GM12878 (cell line): ENCODE results near the gene LEPR. TPM values are rescaled to one million over a fixed set of nuclear protein-coding genes. Genes with fewer than 3 reads are reported as not detected.

Experiments used
- ATAC-seq: fragments of 200-7000 bp; cut with Tn5 transposase; 3 replicates; pipeline ENCODE4 v1.9.1; 2020; ENCODE audit warnings: mild to moderate bottlenecking, moderate library complexity
- BruUV-seq: library from RNA; stranded (reverse); fragments of 400-500 nt; replicated peaks from 2 replicates; lab custom pipeline; 2021; lab: Mats Ljungman, UMichigan
- CTCF ChIA-PET: fragments of 300-600 bp; sonication (Branson Sonifier 250); formaldehyde crosslinking; extraction: SDS; loops from one replicate; lab custom pipeline; 2021; ENCODE audit warnings: inconsistent platforms; lab: Yijun Ruan, JAX
- POLR2A ChIA-PET: fragments of 350-600 bp; formaldehyde crosslinking; extraction: SDS; loops from one replicate; lab custom pipeline; 2021; ENCODE audit warnings: inconsistent platforms; lab: Charles Lee
- RAD21 ChIA-PET: fragments of 300-600 bp; sonication (Branson Sonifier 250); formaldehyde crosslinking; loops from one replicate; lab custom pipeline; 2023; ENCODE audit warnings: antibody characterized with exemption; ENCODE audit not compliant: unreplicated experiment; lab: Charles Lee
- SMC1A ChIA-PET: fragments of 300-600 bp; sonication (Branson Sonifier 250); formaldehyde crosslinking; loops from one replicate; lab custom pipeline; 2023; ENCODE audit not compliant: unreplicated experiment, uncharacterized antibody; lab: Charles Lee
- DNase-seq: peaks from one replicate; pipeline ENCODE4 v3.0.0-alpha.2; 2011; ENCODE audit warnings: low read depth, low spot score
- FAIRE-seq: peaks from 3 replicates; lab custom pipeline; 2011; peaks lifted over from hg19 to GRCh38; lab: Jason Lieb, UNC
- H2AFZ ChIP-seq: 2 replicates; pipeline ENCODE4 v1.6.0; 2011; ENCODE audit warnings: low read depth, low read length, control low read depth; ENCODE audit not compliant: control insufficient read depth
- H3K27ac ChIP-seq: 2 replicates; pipeline ENCODE4 v1.5.1; 2011; ENCODE audit warnings: control low read depth; ENCODE audit not compliant: control insufficient read depth, insufficient read depth
- H3K27me3 ChIP-seq, 2 experiments: replicated peaks in 1 of 2; 2 replicates each; pipeline versions ENCODE4 v1.6.0 to v1.6.1; 2011; ENCODE audit warnings: low read length in 1 of 2; ENCODE audit not compliant: control insufficient read depth in 2 of 2, insufficient read depth in 2 of 2
- H3K36me3 ChIP-seq, 2 experiments: 2 replicates each; pipeline ENCODE4 v1.5.1; 2011; ENCODE audit warnings: low read length in 1 of 2; ENCODE audit not compliant: control insufficient read depth in 2 of 2, insufficient read depth in 2 of 2
- H3K4me1 ChIP-seq: 2 replicates; pipeline ENCODE4 v1.6.1; 2011; ENCODE audit warnings: mild to moderate bottlenecking, low read length, moderate library complexity, mixed read lengths; ENCODE audit not compliant: control insufficient read depth, insufficient read depth
- H3K4me2 ChIP-seq: 2 replicates; pipeline ENCODE4 v1.6.0; 2011; ENCODE audit warnings: control low read depth; ENCODE audit not compliant: control insufficient read depth, insufficient read depth
- H3K4me3 ChIP-seq: fragments of 200-600 bp; sonication (generic); 2 replicates; pipeline ENCODE4 v1.5.1; 2016
- H3K79me2 ChIP-seq: 2 replicates; pipeline ENCODE4 v1.6.0; 2011; ENCODE audit warnings: low read length; ENCODE audit not compliant: control insufficient read depth, insufficient read depth
- H3K9ac ChIP-seq: 2 replicates; pipeline ENCODE4 v1.8.0; 2011; ENCODE audit warnings: low read length, control low read depth, mixed read lengths; ENCODE audit not compliant: control insufficient read depth, insufficient read depth
- H3K9me3 ChIP-seq: replicated peaks from 3 replicates; pipeline ENCODE4 v1.5.1; 2011; ENCODE audit warnings: mild to moderate bottlenecking, low read length; ENCODE audit not compliant: control insufficient read depth, insufficient read depth
- H4K20me1 ChIP-seq: 2 replicates; pipeline ENCODE4 v1.6.0; 2011; ENCODE audit not compliant: control insufficient read depth, insufficient read depth
- DPF2 ChIP-seq: fragments of 450-650 bp; IDR thresholded peaks from 2 replicates; pipeline ENCODE4 v1.6.1; 2017; ENCODE audit warnings: mild to moderate bottlenecking
- EP300 ChIP-seq, 2 experiments: fragments of 150-350 bp in 1 of 2; IDR thresholded peaks; 2 replicates each; pipeline ENCODE4 v1.6.1; 2011 to 2012; ENCODE audit warnings: low read depth in 2 of 2, low read length in 2 of 2, borderline replicate concordance in 1 of 2, improper control_type of control experiment in 1 of 2, inconsistent platforms in 1 of 2; ENCODE audit not compliant: control insufficient read depth in 1 of 2
- HDGF ChIP-seq: fragments of 450-650 bp; IDR thresholded peaks from 2 replicates; pipeline ENCODE4 v1.6.1; 2016; ENCODE audit warnings: antibody characterized with exemption
- MYB ChIP-seq: fragments of 150-350 bp; IDR thresholded peaks from 2 replicates; pipeline ENCODE4 v1.6.1; 2014; ENCODE audit warnings: mild to moderate bottlenecking, low read depth, low read length, borderline replicate concordance
- NFYB ChIP-seq: IDR thresholded peaks from 2 replicates; pipeline ENCODE4 v1.6.1; 2011; ENCODE audit warnings: low read depth, mild to moderate bottlenecking, low read length, improper control_type of control experiment, moderate library complexity; ENCODE audit not compliant: insufficient read depth
- PAX5 ChIP-seq: IDR thresholded peaks from 2 replicates; pipeline ENCODE4 v1.6.1; 2011; ENCODE audit warnings: low read depth, low read length, borderline replicate concordance
- RCOR1 ChIP-seq: conservative IDR thresholded peaks from 2 replicates; pipeline ENCODE4 v1.6.1; 2012; ENCODE audit warnings: low read depth, low read length, improper control_type of control experiment
- SPI1 ChIP-seq: IDR thresholded peaks from 2 replicates; pipeline ENCODE4 v1.6.1; 2011; ENCODE audit warnings: low read depth, mild to moderate bottlenecking, low read length, moderate library complexity, borderline replicate concordance; ENCODE audit not compliant: insufficient read depth
- SREBF1 ChIP-seq: IDR thresholded peaks from 2 replicates; pipeline ENCODE4 v1.6.1; 2012; ENCODE audit warnings: mild to moderate bottlenecking, low read length
- SREBF2 ChIP-seq: IDR thresholded peaks from 2 replicates; pipeline ENCODE4 v1.6.1; 2012; ENCODE audit warnings: mild to moderate bottlenecking, low read length
- YBX1 ChIP-seq: fragments of 450-650 bp; IDR thresholded peaks from 2 replicates; pipeline ENCODE4 v1.6.1; 2016; ENCODE audit warnings: antibody characterized with exemption
- WGBS: methylation state at CpG from one replicate; pipeline ENCODE4 v1.1.6; 2016; ENCODE audit warnings: low lambda C conversion rate; ENCODE audit not compliant: insufficient replicate concordance, insufficient coverage; ENCODE audit errors: missing lambda C conversion rate; 5-methylcytosine and 5-hydroxymethylcytosine counted together
- in situ Hi-C: fragments of 300-500 bp; cut with MboI; formaldehyde crosslinking; loops from 9 replicates; pipeline ENCODE4 v1.14.3; 2018; ENCODE audit warnings: mixed read lengths
- intact Hi-C: fragments of 100-400 bp; cut with micrococcal nuclease; formaldehyde crosslinking; loops from one replicate; pipeline ENCODE4 v1.14.2; 2022; ENCODE audit not compliant: unreplicated experiment
- polyA plus RNA-seq, 11 experiments: library from polyadenylated mRNA; depleted of rRNA in 4 of 11; unstranded in 6 of 11; stranded (reverse) in 5 of 11; fragments of >200 nt; fragmentation: Nextera tagmentation in 4 of 11; fragmentation: Illumina TruSeq in 1 of 11; extraction: Ambion mirVana in 4 of 11; extraction: Trizol in 1 of 11; gene quantifications; 1 replicate in 1 of 11; 2 replicates in 10 of 11; pipeline versions ENCODE4 v1.2.1 to v1.2.3, GENCODE V29; 2011 to 2016; ENCODE audit warnings: inconsistent platforms in 2 of 11, missing spikeins in 2 of 11, low read depth in 1 of 11
- total RNA-seq, 4 experiments: library from RNA; depleted of rRNA in 3 of 4; stranded (reverse); fragments of >200 nt in 3 of 4; fragmentation: Illumina TruSeq in 1 of 4; extraction: Trizol in 1 of 4; gene quantifications; 2 replicates each; pipeline versions ENCODE4 v1.2.1 to v1.2.3, GENCODE V29; 2013 to 2021
- TF ChIP-seq, protein P1 (sequence below): fragments of 450-650 bp; IDR thresholded peaks from 2 replicates; pipeline ENCODE4 v1.6.1; 2017; ENCODE audit warnings: mild to moderate bottlenecking, moderate library complexity
- TF ChIP-seq, protein P2 (sequence below): IDR thresholded peaks from 2 replicates; pipeline ENCODE4 v1.6.1; 2011; ENCODE audit warnings: low read depth, mild to moderate bottlenecking, low read length, moderate library complexity, borderline replicate concordance; ENCODE audit errors: extremely low read depth
- TF ChIP-seq, protein P3 (sequence below): IDR thresholded peaks from 2 replicates; pipeline ENCODE4 v1.6.1; 2012; ENCODE audit warnings: low read length, inconsistent platforms

The LEPR gene
- total and polyA plus RNA-seq, 10 of the 15 experiments (the other 5 are each of a cell fraction or from before 2014, with no cell fraction given), result 0.49 to 3.7 (median 1.2) TPM

DNA sequence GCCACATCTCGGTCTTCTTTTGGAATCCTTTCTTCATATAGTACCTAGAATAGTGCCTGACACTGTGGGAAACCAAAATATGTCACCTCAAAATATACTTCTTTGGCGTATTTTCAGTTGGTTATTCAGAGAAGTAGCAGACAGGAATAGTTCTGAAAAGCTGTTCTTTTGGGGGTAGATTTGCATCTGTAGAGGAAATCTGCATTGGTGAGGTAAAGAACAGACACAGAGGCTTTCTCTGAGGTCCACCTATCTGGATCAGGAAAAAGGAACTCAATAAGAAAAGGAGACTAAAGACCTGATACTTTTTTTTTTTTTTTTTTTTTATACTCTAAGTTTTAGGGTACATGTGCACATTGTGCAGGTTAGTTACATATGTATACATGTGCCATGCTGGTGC, 23.2 kb downstream of the LEPR start:
- no peak overlapping the region for H3K9ac ChIP-seq
- no peaks in the 10 kb centered on the region for H3K9me3 ChIP-seq
- ATAC-seq (no peak), FAIRE-seq (no peak), DNase-seq (no peak)
- ChIA-PET POLR2A (no interaction called here), CTCF (interaction anchor here (1.8 kb wide), 1 partner anchor 16 kb away, joined by 5 read pairs; no protein-coding TSS in a partner anchor), RAD21 (no interaction called here), SMC1A (no interaction called here)
- no peak overlapping the region for H3K4me3 ChIP-seq
- H3K27ac ChIP-seq, result no peak overlapping the region
- H3K27me3 ChIP-seq, result no peaks in the 10 kb centered on the region
- H3K36me3 ChIP-seq, result no peaks in the 10 kb centered on the region
- H3K4me2 ChIP-seq, result no peak overlapping the region
- WGBS, result 15% methylated on average over 2 of the region's 2 CpGs
- no peaks in the 10 kb centered on the region for H4K20me1 ChIP-seq
- no peak for TF ChIP-seq SREBF2
- no peak for TF ChIP-seq DPF2
- no peak for TF ChIP-seq HDGF
- TF ChIP-seq, protein P1, sequence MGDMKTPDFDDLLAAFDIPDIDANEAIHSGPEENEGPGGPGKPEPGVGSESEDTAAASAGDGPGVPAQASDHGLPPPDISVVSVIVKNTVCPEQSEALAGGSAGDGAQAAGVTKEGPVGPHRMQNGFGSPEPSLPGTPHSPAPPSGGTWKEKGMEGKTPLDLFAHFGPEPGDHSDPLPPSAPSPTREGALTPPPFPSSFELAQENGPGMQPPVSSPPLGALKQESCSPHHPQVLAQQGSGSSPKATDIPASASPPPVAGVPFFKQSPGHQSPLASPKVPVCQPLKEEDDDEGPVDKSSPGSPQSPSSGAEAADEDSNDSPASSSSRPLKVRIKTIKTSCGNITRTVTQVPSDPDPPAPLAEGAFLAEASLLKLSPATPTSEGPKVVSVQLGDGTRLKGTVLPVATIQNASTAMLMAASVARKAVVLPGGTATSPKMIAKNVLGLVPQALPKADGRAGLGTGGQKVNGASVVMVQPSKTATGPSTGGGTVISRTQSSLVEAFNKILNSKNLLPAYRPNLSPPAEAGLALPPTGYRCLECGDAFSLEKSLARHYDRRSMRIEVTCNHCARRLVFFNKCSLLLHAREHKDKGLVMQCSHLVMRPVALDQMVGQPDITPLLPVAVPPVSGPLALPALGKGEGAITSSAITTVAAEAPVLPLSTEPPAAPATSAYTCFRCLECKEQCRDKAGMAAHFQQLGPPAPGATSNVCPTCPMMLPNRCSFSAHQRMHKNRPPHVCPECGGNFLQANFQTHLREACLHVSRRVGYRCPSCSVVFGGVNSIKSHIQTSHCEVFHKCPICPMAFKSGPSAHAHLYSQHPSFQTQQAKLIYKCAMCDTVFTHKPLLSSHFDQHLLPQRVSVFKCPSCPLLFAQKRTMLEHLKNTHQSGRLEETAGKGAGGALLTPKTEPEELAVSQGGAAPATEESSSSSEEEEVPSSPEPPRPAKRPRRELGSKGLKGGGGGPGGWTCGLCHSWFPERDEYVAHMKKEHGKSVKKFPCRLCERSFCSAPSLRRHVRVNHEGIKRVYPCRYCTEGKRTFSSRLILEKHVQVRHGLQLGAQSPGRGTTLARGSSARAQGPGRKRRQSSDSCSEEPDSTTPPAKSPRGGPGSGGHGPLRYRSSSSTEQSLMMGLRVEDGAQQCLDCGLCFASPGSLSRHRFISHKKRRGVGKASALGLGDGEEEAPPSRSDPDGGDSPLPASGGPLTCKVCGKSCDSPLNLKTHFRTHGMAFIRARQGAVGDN, result no peak
- no peak for TF ChIP-seq SREBF1
- no peak for TF ChIP-seq EP300 (IDR thresholded peaks at IDR 0.05; ENCODE audit: borderline replicate concordance in 1 of 2, control insufficient read depth in 1 of 2, low read depth in 2 of 2, low read length in 2 of 2)
- TF ChIP-seq SPI1, result no peak
- TF ChIP-seq PAX5, result no peak
- TF ChIP-seq RCOR1, result no peak
- no peak for TF ChIP-seq YBX1
- TF ChIP-seq NFYB, result no peak
- no peak for TF ChIP-seq MYB
- TF ChIP-seq, protein P2, sequence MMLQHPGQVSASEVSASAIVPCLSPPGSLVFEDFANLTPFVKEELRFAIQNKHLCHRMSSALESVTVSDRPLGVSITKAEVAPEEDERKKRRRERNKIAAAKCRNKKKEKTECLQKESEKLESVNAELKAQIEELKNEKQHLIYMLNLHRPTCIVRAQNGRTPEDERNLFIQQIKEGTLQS, result no peak
- TF ChIP-seq, protein P3, sequence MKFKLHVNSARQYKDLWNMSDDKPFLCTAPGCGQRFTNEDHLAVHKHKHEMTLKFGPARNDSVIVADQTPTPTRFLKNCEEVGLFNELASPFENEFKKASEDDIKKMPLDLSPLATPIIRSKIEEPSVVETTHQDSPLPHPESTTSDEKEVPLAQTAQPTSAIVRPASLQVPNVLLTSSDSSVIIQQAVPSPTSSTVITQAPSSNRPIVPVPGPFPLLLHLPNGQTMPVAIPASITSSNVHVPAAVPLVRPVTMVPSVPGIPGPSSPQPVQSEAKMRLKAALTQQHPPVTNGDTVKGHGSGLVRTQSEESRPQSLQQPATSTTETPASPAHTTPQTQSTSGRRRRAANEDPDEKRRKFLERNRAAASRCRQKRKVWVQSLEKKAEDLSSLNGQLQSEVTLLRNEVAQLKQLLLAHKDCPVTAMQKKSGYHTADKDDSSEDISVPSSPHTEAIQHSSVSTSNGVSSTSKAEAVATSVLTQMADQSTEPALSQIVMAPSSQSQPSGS, result no peak
- no peaks in the 10 kb centered on the region for H3K79me2 ChIP-seq
- intact Hi-C loops (no loop called here), in situ Hi-C loops (no loop called here)
- BruUV-seq, result no TSS peak
- H3K4me1 ChIP-seq, result no peaks in the 10 kb centered on the region
- H2AFZ ChIP-seq, result no peak overlapping the region
